Natural killer cell (primary cell): Measurements from ENCODE around the gene SPACA6. TPM values are rescaled to one million over a fixed set of nuclear protein-coding genes. Genes with fewer than 3 reads are reported as not detected.

ENCODE experiments used
- ATAC-seq, 3 donors: fragments of 150-1000 bp in 2 of 3; fragments of 200-7000 bp in 1 of 3; cut with Tn5 transposase; 1 replicate in 1 of 3; 2 replicates in 2 of 3; pipeline ENCODE4 v1.10.0; 2021; ENCODE audit warnings: mild to moderate bottlenecking in 2 of 3, moderate library complexity in 2 of 3
- DNase-seq, 2 donors: peaks; one replicate each; pipeline versions ENCODE4 v3.0.0 to v3.0.0-alpha.2; 2013 to 2021; ENCODE audit warnings: mixed read lengths in 1 of 2
- H3K27ac ChIP-seq: one replicate; pipeline ENCODE4 v1.5.1; 2013; ENCODE audit warnings: mild to moderate bottlenecking, low read length
- H3K27me3 ChIP-seq: one replicate; pipeline ENCODE4 v1.6.1; 2013; ENCODE audit warnings: low read length; ENCODE audit not compliant: control insufficient read depth, insufficient read depth
- H3K36me3 ChIP-seq: one replicate; pipeline ENCODE4 v1.6.1; 2013; ENCODE audit warnings: low read length; ENCODE audit not compliant: control insufficient read depth, insufficient read depth
- H3K4me1 ChIP-seq: one replicate; pipeline ENCODE4 v1.6.1; 2013; ENCODE audit warnings: low read length; ENCODE audit not compliant: control insufficient read depth, insufficient read depth
- H3K4me3 ChIP-seq: one replicate; pipeline ENCODE4 v1.5.1; 2013; ENCODE audit warnings: low read length
- H3K9me3 ChIP-seq: one replicate; pipeline ENCODE4 v1.6.1; 2013; ENCODE audit warnings: low read length; ENCODE audit not compliant: control insufficient read depth, insufficient read depth
- H3K27ac Mint-ChIP-seq, 2 donors: one replicate each; pipeline ENCODE4 v1.8.0; 2022; ENCODE audit warnings: mild to moderate bottlenecking in 2 of 2, mixed read lengths in 2 of 2, moderate library complexity in 1 of 2
- H3K27me3 Mint-ChIP-seq, 2 donors: one replicate each; pipeline ENCODE4 v1.8.0; 2022; ENCODE audit warnings: low read depth in 2 of 2, mixed read lengths in 2 of 2
- H3K36me3 Mint-ChIP-seq: one replicate; pipeline ENCODE4 v1.8.0; 2022; ENCODE audit warnings: mixed read lengths
- H3K4me1 Mint-ChIP-seq, 2 donors: one replicate each; pipeline ENCODE4 v1.8.0; 2022; ENCODE audit warnings: mixed read lengths in 2 of 2
- H3K4me3 Mint-ChIP-seq: one replicate; pipeline ENCODE4 v1.8.0; 2022; ENCODE audit warnings: mild to moderate bottlenecking, moderate library complexity, mixed read lengths
- H3K9me3 Mint-ChIP-seq, 2 donors: one replicate each; pipeline ENCODE4 v1.8.0; 2022; ENCODE audit warnings: mixed read lengths in 2 of 2
- WGBS: methylation state at CpG from one replicate; pipeline ENCODE4 v1.1.7; 2013; ENCODE audit warnings: missing lambda C conversion rate; ENCODE audit not compliant: insufficient coverage; 5-methylcytosine and 5-hydroxymethylcytosine counted together
- intact Hi-C: fragments of 100-400 bp; cut with micrococcal nuclease; formaldehyde crosslinking; loops from one replicate; pipeline ENCODE4 v1.14.2; 2022
- total RNA-seq, 4 donors: library from RNA; stranded (reverse); fragments of 120-200 nt in 1 of 4; gene quantifications; one replicate each; pipeline versions ENCODE4 v1.2.3 to v1.2.4, GENCODE V29; 2013 to 2022
- TF ChIP-seq, protein P1 (sequence below): fragments of 200-600 bp; IDR thresholded peaks from one replicate; pipeline ENCODE4 v1.8.0; 2022; ENCODE audit warnings: antibody characterized with exemption

The SPACA6 gene
- total RNA-seq, 3 donors from 2014 or later (not counting 1 experiment from before 2014, with no cell fraction given) = 2.2 to 9.4 (median 3.7) TPM

GRCh38 chr19:51695088-51695487 lies 2.0 kb downstream of the SPACA6 start:
- Histone ChIP-seq H3K27me3 (peaks cover 7% of the 10 kb centered on the region), H3K27ac (no peak overlapping the region), H3K36me3 (no peaks in the 10 kb centered on the region), H3K4me1 (peaks cover 7% of the 10 kb centered on the region), H3K4me3 (no peak overlapping the region), H3K9me3 (no peaks in the 10 kb centered on the region)
- Mint-ChIP-seq H3K27ac (no peak overlapping the region), H3K9me3 (no peaks in the 10 kb centered on the region), H3K4me1 (peaks cover 0 to 8% of the 10 kb centered on the region in 2 donors), H3K4me3 (no peak overlapping the region), H3K27me3 (peaks cover 11 to 39% of the 10 kb centered on the region in 2 donors), H3K36me3 (no peaks in the 10 kb centered on the region)
- 87% methylated on average over 9 of the region's 9 CpGs for WGBS
- ATAC-seq = no peak
- TF ChIP-seq, protein P1, sequence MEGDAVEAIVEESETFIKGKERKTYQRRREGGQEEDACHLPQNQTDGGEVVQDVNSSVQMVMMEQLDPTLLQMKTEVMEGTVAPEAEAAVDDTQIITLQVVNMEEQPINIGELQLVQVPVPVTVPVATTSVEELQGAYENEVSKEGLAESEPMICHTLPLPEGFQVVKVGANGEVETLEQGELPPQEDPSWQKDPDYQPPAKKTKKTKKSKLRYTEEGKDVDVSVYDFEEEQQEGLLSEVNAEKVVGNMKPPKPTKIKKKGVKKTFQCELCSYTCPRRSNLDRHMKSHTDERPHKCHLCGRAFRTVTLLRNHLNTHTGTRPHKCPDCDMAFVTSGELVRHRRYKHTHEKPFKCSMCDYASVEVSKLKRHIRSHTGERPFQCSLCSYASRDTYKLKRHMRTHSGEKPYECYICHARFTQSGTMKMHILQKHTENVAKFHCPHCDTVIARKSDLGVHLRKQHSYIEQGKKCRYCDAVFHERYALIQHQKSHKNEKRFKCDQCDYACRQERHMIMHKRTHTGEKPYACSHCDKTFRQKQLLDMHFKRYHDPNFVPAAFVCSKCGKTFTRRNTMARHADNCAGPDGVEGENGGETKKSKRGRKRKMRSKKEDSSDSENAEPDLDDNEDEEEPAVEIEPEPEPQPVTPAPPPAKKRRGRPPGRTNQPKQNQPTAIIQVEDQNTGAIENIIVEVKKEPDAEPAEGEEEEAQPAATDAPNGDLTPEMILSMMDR = no peak
- intact Hi-C loops = no loop called here
- DNase-seq = no peak

GRCh38 chr19:51695702-51696315 lies 2.7 kb downstream of the SPACA6 start:
- Mint-ChIP-seq H3K27ac (no peak overlapping the region), H3K36me3 (no peaks in the 10 kb centered on the region), H3K4me3 (no peak overlapping the region), H3K4me1 (peaks cover 0 to 5% of the 10 kb centered on the region in 2 donors), H3K9me3 (no peaks in the 10 kb centered on the region), H3K27me3 (peaks cover 11 to 39% of the 10 kb centered on the region in 2 donors)
- Histone ChIP-seq H3K36me3 (no peaks in the 10 kb centered on the region), H3K9me3 (no peaks in the 10 kb centered on the region), H3K27me3 (peaks cover under 1% of the 10 kb centered on the region), H3K4me3 (no peak overlapping the region), H3K4me1 (peaks cover under 1% of the 10 kb centered on the region), H3K27ac (no peak overlapping the region)
- ATAC-seq = no peak
- intact Hi-C loops = no loop called here
- WGBS = 88% methylated on average over 14 of the region's 14 CpGs
- DNase-seq = no peak
- TF ChIP-seq, protein P1 = no peak

- intact Hi-C loops = no loop called here
- H3K4me1 ChIP-seq = no peaks in the 10 kb centered on the region
- no peaks in the 10 kb centered on the region for H3K9me3 ChIP-seq
- 89% methylated on average over 3 of the region's 3 CpGs for WGBS
- ATAC-seq = no peak
- no peaks in the 10 kb centered on the region for H3K36me3 ChIP-seq
- H3K9me3 Mint-ChIP-seq = no peaks in the 10 kb centered on the region
- H3K4me3 ChIP-seq = no peak overlapping the region
- DNase-seq = no peak
- peaks cover 11 to 32% of the 10 kb centered on the region in 2 donors for H3K27me3 Mint-ChIP-seq
- H3K4me3 Mint-ChIP-seq = no peak overlapping the region
- no peaks in the 10 kb centered on the region for H3K27me3 ChIP-seq
- H3K36me3 Mint-ChIP-seq = no peaks in the 10 kb centered on the region
- no peak overlapping the region for H3K27ac Mint-ChIP-seq
- H3K4me1 Mint-ChIP-seq = no peaks in the 10 kb centered on the region
- no peak overlapping the region for H3K27ac ChIP-seq
- TF ChIP-seq, protein P1 = no peak
Observed at GRCh38 chr19:51696606-51697005, 3.5 kb downstream of the SPACA6 start.
